GM19452 (cell line): ENCODE measurements around the gene UHRF1.

Experiments
- ATAC-seq: cut with Tn5 transposase; IDR thresholded peaks from one replicate; pipeline ENCODE4 v1.9.1; 2021; ENCODE audit not compliant: unreplicated experiment

Gene UHRF1

DNA sequence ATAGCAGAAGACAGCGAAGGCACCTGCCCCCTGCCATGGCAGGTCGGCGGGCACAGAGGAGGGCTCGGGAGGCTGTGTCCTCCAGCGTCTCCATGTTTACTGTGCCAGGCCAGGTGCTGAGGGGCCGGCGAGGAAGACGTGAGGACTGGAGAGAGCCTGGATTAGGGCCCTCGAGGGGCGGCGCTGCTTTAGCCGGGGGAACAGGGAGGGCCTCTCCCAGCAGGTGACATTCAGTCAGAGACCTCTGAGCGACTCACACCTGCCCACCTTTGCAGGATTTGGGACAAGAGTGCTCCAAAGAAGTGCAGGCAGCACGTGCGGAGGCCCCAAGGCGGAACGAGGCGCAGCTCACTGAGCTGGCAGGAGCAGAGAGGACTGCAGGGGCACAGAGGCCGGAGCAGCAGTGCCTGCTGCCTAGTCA lies 77.2 kb downstream of the UHRF1 start:
- ATAC-seq = no peak

DNA sequence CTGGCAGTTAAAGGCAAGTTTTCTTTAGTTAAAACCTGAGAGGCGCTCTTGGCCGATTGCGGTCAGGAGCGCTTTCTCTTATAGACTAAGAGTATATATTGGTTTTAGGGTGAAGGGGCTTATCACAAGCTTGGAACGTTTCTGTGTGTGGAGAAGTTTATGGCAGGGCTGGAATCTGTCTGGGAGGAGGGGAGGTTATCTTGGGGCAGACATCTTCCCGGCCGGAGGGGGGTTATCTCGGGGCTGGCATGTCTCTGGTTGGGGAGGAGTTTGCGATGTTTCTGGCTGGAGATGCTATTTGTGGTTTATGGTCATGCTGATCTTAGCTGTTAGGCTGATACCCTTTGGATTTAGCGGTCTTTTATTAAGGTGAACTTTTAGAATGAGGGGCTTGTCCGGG lies 78.0 kb downstream of the UHRF1 start:
- no peak for ATAC-seq

DNA sequence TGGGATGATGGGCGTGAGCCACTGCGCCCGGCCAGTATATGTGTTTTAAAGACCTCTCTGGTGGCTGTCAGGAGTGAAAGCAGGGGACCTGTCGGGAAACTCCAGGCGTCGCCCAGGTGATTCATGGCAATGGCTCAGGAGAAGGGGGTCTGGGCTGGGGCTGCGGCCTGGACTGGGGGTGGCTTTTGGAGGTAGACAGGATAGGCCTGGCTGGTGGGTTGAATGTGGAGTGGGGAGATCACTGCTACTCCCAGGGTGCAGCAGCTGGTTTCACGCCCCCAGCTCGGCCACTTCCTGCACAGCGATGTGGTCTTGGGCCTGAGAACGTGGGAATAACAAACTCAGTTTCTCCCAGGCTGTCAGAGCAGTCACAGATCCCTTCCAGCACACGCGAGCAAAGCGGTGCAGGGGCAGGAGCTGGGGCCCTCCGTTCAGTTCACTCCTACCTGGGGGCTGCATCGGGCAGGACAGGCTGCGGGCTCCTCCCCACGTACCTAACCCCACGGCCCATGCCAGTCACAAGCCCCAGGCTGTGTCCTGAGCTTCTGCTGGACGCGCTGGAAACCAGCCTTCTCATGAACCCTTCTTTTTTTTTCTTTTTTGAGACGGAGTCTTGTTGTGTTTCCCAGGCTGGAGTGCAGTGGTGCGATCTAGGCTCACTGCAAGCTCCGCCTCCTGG lies 78.5 kb downstream of the UHRF1 start:
- no peak for ATAC-seq

DNA sequence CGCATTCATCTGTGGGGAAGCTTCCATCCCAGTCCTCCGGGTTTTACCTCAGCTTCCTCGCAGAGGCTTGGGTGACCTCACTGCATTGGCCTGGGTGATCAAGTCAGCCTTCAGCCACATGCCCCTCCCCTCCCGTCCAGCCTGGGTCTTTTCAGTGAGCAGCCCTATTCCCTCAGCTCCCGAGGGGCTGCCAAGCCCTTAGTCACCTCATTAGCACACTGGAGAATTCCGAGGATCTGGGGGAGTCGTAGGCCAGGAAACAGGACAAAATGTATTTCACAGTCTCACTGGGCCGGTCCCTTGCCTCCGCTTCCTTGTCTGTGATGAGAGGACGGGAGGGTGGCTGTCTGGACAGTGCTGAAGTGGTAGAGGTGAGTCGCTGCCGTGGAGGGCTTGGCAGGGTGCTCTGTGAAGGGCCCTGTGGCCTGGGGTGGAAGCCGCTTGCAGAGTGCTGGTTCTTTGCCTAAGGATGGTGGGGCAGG lies 79.5 kb downstream of the UHRF1 start:
- ATAC-seq = no peak

DNA sequence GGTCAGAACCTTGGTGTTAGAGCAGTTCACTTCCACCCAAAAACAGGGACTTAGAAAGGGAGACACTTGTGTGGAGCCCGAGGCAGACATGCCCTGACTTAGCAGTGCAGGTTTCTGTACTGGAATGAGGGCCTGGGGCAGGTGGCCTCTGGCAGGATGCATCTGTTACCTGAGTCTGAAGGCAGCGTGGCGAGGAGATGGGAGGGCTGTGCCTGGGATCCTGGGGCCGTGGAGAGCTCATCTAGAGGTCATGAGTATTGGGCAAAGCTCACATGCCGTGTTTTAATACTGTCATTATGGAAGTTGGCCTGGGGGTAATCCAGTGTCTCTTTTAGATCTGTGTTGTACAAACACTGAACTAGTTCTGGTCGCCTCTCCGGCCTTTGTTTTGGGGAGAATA lies 81.0 kb downstream of the UHRF1 start:
- ATAC-seq = no peak

DNA sequence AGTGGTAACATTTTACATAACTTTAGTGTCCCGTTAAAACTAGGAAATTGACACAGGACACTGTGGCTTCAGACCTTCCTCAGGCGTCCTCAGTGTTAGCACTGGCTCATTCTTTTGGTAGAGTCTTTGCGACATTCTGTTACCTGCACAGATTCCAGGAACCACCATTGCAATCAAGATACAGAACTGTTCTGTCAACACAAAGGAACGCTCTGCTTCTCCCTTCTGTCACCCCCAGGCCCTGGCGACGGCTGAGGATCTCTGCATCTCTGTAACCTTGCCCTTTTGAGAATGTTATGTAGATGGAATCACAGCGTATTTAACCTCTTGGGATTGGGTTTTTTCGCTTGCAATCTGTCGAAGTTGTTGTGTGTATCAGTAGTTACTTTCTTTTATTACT lies 82.2 kb downstream of the UHRF1 start:
- no peak for ATAC-seq

DNA sequence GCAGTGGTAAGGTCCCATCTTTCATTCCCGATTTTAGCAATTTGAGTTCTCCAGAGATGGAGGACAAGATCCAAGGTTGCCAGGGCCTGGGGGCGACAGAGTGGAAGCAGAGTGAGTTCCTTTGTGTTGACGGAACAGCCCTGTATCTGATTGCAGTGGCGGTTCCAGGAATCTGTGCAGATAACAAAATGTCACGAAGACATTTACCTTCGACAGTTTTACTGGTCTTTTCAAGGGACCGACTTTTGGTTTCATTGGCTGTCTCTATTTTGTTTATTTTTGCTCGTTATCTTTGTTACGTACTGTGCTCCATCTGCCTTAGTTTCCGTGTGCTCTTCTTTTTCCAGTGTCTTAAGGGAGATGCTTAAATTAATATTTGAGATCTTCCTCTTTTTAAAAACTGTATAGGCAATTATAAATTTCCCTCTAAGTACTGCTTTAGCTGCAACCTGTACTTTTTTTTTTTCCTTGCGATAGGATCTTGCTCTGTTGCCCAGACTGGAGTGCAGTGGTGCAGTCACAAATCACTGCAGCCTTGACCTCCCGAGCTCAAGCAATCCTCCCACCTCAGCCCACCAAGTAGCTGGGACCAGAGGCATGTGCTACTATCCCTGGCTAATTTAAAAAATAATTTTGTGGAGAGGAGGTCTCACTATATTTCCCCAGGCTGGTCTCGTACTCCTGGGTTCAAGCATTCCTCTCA lies 82.8 kb downstream of the UHRF1 start:
- no peak for ATAC-seq

DNA sequence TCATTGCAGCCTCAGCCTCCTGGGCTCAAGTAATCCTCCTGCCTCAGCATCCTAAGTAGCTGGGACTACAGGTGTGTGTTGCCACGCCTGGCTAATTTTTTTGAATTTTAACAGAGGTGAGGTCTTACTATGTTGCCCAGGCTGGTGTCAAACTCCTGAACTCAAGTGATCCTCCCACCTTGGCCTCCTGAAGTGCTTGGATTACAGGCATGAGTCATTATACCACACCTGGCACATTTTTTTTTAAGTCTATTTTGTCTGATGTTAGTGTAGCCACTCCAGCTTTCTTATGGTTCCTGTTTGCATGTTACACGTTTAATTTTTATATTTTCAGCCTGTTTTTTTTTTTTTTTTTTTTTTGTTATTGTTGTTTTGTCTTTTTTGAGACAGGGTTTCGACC lies 84.4 kb downstream of the UHRF1 start:
- no peak for ATAC-seq

DNA sequence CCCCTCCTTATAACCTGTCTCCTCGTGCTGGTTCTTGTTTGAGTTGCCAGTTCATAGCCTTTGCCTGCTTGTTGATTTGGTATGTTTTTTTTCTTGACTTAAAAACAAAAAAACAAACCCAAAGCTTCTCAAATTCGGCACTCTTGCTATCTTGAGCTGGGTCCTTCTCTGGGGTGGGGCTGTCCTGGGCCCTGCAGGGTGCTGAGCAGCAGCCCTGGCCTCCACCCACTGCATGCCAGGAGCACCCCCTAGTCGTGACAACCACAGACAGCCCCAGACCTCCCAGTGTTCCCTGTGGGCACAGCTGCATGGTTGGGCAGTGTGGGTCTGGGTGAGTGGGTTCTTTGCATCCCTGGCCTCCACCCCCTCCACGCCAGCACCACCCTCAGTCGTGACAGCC lies 87.4 kb downstream of the UHRF1 start:
- ATAC-seq = no peak

DNA sequence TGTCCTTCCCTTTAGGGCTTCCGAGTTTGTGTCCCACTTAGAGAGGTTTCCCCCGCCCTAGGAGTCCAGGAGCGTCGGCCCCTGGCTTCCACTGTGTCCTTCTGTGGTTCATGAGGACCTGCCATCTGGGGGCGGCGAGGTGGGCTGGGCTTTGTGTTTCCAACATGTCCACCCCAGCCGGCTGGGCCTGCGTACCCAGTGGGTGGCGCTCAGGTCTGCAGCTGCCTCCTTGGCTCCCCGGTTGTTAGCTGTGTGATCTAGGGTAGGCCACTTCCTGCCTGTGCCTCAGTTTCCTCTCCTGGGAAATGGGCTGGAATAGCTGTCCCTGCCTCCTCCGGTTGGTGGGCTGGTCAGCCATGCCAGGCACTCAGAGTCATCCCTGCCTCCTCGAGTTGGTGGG lies 88.0 kb downstream of the UHRF1 start:
- ATAC-seq = no peak

DNA sequence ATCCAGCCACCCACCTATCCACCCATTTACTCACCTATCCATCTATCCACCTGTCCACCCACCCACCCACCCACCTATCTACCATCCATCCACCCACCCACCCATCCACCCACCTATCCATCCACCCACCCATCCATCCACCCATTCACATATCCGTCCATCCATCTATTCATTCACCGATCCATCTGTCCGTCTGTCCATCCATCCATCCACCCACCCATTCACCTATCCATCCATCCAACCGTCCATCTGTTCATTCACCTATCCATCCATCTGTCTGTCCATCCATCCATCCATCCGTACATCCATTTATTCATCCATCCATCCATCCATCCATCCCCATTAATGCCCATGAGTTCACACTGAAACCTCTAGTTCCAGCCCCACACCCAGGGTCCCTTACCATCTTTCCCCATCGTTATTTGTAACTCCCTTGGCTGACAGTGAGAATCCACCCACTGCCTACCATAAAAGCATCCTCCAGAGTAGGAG lies 90.9 kb downstream of the UHRF1 start:
- no peak for ATAC-seq

DNA sequence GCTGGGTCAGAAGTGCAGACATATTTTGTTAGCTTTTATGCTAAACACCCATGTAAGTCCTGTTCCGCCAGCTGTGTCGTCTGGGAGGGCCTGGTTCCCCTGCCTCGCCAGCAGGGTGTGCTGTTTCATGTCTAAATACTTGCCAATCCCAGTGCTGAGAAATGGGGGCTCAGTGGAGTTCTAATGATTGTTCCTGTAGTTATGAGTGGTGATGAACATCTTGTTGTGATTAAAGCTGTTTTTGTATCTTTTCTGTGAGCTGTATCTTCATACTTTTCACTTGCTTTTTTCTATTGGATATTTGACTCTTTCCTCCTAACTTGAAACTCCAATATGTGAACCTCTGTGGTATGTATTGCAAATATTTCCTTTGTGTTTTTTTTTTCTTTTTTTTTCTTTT lies 92.3 kb downstream of the UHRF1 start:
- ATAC-seq = no peak

DNA sequence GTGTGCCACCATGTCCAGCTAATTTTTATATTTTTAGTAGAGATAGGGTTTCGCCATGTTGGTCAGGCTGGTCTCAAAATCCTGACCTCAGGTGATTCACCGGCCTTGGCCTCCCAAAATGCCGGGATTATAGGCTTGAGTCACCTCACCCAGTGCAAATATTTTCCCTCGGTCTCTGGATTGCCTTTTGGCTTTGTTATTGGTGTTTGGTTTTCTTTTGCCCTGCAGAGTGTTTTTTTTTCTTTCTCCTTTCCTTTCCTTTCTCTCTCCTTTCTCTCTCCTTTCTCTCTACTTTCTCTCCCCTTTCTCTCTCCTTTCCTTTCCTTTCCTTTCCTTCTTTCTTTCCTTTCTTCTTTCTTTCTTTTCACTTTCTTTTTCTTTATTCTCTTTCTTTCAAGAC lies 92.8 kb downstream of the UHRF1 start:
- no peak for ATAC-seq

DNA sequence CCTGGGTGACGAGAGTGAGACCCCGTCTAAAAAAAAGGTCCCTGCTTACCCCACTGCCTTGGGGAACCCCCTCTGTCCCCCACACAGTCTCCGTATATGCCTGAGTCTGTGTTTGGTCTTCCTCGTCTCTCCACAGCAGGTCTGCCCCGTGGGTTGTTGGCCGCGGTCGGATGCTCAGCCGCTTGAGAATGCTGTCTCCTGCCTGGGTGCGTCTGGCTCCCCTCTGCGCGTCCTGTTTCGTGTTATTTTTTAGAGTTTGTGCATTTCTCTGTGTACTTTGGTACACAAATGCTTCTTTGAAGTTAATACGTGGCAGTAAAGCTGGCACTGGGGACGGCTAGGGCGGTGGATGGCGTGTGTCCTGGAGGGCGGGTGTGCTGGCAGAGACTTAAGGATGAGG lies 94.5 kb downstream of the UHRF1 start:
- ATAC-seq = no peak

DNA sequence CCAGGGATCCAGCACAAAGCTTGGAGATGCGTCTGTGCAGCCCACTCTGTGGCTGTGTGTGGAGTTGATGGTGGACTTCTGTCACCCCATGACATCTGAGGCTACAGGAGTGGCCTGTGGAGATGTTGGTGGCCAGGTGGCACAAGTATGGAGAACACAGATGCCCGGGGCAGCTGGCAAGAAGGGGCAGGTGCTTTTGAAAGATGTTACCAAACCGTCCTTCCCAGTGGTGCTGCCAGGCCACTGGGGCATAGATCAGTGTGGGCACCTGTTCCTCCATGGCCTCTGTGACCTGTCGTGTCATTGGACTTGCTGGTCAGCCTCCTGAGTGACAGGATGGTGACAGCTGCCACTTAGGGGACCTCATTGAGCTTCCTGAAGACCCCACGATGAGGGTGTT lies 95.8 kb downstream of the UHRF1 start:
- ATAC-seq = no peak

DNA sequence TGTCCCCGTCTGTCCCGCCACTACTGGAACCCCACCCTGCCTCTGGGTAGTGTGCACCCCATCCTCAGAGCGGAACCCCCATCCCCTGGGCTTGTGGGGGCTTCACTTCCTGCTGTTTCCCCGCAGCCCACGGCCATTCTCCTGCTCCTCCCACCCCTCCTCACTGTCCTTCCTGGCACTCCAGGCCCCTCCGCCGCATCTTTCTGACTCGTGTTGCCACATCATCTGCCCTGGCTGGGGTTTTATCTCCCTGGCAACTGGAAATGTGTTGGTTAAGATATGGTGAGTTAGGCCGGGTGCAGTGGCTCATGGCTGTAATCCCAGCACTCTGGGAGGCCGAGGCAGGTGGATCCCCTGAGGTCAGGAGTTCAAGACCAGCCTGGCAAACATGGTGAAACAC lies 96.9 kb downstream of the UHRF1 start:
- no peak for ATAC-seq

DNA sequence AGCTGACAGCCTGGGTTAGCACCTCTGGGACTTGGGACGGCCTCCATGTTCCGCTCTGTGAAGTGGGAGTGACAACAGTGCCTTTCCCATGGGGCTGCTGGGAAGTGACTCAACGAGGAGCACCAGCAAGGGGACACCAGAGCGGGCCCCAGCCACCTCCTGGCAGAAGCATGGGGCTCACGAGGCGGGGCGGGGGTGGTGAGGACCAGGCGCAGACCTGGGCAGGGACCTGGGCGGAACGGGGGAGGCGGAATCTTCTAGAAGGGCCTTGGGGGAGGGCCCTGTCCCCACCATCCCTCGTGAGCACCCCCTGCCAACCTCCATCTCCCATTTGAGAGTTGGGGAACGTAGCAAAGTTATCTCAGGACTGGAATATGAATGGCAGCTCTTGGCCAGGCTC lies 97.5 kb downstream of the UHRF1 start:
- ATAC-seq = no peak
